Ovary (tissue), 9 donors: ENCODE measurements around the gene HAVCR2. TPM values are rescaled to one million over a fixed set of nuclear protein-coding genes. Genes with fewer than 3 reads are reported as not detected.
"Not testable (repeated sequence)": the region's sequence is repeated elsewhere in the genome, so short reads cannot be mapped to it uniquely, and the experiment has no call there.

ENCODE experiments used
- DNase-seq, 5 donors: peaks; one replicate each; pipeline ENCODE4 v3.0.0-alpha.2; 2019 to 2020
- H3K27ac ChIP-seq, 2 donors: fragments of 200-600 bp; one replicate each; pipeline versions ENCODE4 v1.5.1 to v1.8.0; 2019 to 2022
- H3K27me3 ChIP-seq: fragments of 200-600 bp; one replicate; pipeline ENCODE4 v1.8.0; 2022
- H3K36me3 ChIP-seq: fragments of 200-600 bp; sonication (generic); one replicate; pipeline ENCODE4 v1.5.1; 2019
- H3K4me1 ChIP-seq: one replicate; pipeline ENCODE4 v1.8.1; 2013; ENCODE audit warnings: mild to moderate bottlenecking, moderate library complexity; ENCODE audit not compliant: insufficient read depth
- H3K4me3 ChIP-seq: fragments of 200-600 bp; sonication (generic); one replicate; pipeline ENCODE4 v1.5.1; 2017
- H3K9me3 ChIP-seq, 2 donors: fragments of 200-600 bp in 1 of 2; sonication (generic) in 1 of 2; one replicate each; pipeline versions ENCODE4 v1.5.1 to v1.8.1; 2013 to 2019; ENCODE audit warnings: mild to moderate bottlenecking in 1 of 2, moderate library complexity in 1 of 2
- EP300 ChIP-seq: sonication (generic); formaldehyde crosslinking; IDR thresholded peaks from one replicate; pipeline ENCODE4 v1.6.1; 2017; ENCODE audit warnings: antibody characterized with exemption
- POLR2A ChIP-seq: fragments of 450-650 bp; IDR thresholded peaks from one replicate; pipeline ENCODE4 v1.6.1; 2017; ENCODE audit warnings: antibody characterized with exemption, mild to moderate bottlenecking, moderate library complexity
- WGBS, 3 donors: extraction: QIAGEN DNeasy Blood & Tissue Kit in 1 of 3; methylation state at CpG; one replicate each; pipeline versions ENCODE4 v1.1.5 to v1.1.7; 2013 to 2017; 5-methylcytosine and 5-hydroxymethylcytosine counted together
- intact Hi-C, 4 donors: fragments of 100-400 bp; cut with DNase I; formaldehyde crosslinking; loops; one replicate each; pipeline versions ENCODE4 v1.11.0 to v1.15.1; 2022 to 2023
- polyA plus RNA-seq, 2 donors: library from polyadenylated mRNA; stranded (reverse); fragments of 200-250 nt in 1 of 2; fragments of 350-450 nt in 1 of 2; fragmentation: Illumina TruSeq in 1 of 2; extraction: RNeasy Lipid Tissue Mini Kit (QIAGEN cat#74804) in 1 of 2; gene quantifications; one replicate each; pipeline ENCODE4 v1.2.3, GENCODE V29; 2013 to 2014
- total RNA-seq, 7 donors: library from RNA; depleted of rRNA in 2 of 7; stranded (reverse); fragments of >200 nt in 2 of 7; fragmentation: NEBNext Ultra II Directional in 3 of 7; extraction: Animal tissue kit (Norgen Biotek cat#: 25700) in 3 of 7; gene quantifications; one replicate each; pipeline versions ENCODE4 v1.1.0 to v1.2.4, GENCODE V29; 2016 to 2023
- TF ChIP-seq, protein P1 (sequence below), 3 donors: fragments of 450-650 bp in 2 of 3; fragments of 200-600 bp in 1 of 3; IDR thresholded peaks; one replicate each; pipeline versions ENCODE4 v1.5.1 to v1.8.0; 2016 to 2022; ENCODE audit warnings: antibody characterized with exemption in 3 of 3, mild to moderate bottlenecking in 1 of 3
- donor health status: DM: no; HTN: no; CAD: no; lungs with moderate emphysema.
- donor health status: DM: no; HTN: no; CAD: no.
- donor health status: Bipolar disorder and iron deficiency.
- donor health status: DM: yes; HTN: yes; CAD: no.
- donor health status: DM: no; HTN: no; CAD: no.
- donor health status: DM: yes; HTN: yes; CAD: no.

Gene HAVCR2
- total and polyA plus RNA-seq, 9 donors: 1.3 to 12.0 (median 2.9) TPM

DNA sequence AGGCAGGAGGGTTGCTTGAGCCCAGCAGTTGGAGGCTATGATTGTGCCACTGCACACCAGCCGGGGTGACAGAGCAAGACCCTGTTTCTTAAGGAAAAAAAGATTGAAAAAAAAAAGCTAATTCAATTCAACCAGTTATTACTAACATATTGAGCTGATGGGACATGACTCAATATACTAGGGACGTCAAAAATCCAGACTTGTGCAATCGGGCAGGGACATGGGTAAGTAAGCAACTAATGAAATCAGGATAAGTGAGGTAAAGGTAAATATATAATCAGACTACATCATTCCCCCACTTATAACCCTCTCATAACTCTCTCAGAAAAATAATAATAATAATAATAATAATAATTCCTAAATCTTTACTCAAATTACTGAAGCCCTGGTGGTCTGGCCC, 49.0 kb downstream of the HAVCR2 start:
- no peak for DNase-seq
- no peaks in the 10 kb centered on the region for H3K9me3 ChIP-seq
- no peaks in the 10 kb centered on the region for H3K36me3 ChIP-seq
- H3K4me3 ChIP-seq: no peak overlapping the region
- intact Hi-C loops: no loop called here
- TF ChIP-seq EP300 (no peak), POLR2A (no peak)
- TF ChIP-seq, protein P1, sequence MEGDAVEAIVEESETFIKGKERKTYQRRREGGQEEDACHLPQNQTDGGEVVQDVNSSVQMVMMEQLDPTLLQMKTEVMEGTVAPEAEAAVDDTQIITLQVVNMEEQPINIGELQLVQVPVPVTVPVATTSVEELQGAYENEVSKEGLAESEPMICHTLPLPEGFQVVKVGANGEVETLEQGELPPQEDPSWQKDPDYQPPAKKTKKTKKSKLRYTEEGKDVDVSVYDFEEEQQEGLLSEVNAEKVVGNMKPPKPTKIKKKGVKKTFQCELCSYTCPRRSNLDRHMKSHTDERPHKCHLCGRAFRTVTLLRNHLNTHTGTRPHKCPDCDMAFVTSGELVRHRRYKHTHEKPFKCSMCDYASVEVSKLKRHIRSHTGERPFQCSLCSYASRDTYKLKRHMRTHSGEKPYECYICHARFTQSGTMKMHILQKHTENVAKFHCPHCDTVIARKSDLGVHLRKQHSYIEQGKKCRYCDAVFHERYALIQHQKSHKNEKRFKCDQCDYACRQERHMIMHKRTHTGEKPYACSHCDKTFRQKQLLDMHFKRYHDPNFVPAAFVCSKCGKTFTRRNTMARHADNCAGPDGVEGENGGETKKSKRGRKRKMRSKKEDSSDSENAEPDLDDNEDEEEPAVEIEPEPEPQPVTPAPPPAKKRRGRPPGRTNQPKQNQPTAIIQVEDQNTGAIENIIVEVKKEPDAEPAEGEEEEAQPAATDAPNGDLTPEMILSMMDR (IDR thresholded peaks at IDR 0.05): no peak
- no peak overlapping the region for H3K27ac ChIP-seq
- no peaks in the 10 kb centered on the region for H3K27me3 ChIP-seq
- 90 to 94% (median 92%) methylated on average over 3 of the region's 3 CpGs for WGBS, 3 donors
- no peaks in the 10 kb centered on the region for H3K4me1 ChIP-seq

DNA sequence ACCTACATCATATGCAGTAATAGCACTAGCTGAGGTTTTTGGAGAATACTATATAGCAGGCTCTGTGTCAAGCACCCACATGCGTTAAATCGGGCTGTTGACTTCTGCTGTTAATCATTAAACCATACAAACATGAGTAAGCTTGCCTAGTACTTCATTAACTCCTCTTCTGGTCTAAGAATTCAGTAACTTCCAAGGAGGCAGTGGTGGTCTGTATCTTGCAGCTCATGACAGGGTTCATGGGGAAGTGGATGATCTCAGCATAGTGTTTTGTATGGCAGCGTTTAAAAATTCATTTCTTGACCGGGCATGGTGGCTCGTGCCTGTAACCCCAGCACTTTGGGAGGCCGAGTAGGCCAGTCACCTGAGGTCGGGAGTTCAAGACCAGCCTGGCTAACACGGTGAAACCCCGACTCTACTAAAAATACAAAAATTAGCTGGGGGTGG, 49.7 kb downstream of the HAVCR2 start, which contains the start of gene HAVCR1:
Gene HAVCR1 (minus strand): TSS at position 24 of the 447 bp plus-strand sequence. CDS start 1,173 bp downstream, outside the sequence.
- no peaks in the 10 kb centered on the region for H3K36me3 ChIP-seq
- intact Hi-C loops: no loop called here
- TF ChIP-seq, protein P1 (IDR thresholded peaks at IDR 0.05): no peak
- H3K4me3 ChIP-seq: no peak within 1 kb of the TSS
- no peak within 1 kb of the TSS for H3K27ac ChIP-seq
- H3K27me3 ChIP-seq: no peaks in the 10 kb centered on the region
- no peaks in the 10 kb centered on the region for H3K9me3 ChIP-seq
- no peaks in the 10 kb centered on the region for H3K4me1 ChIP-seq
- no peak for DNase-seq
- WGBS, 3 donors: 84 to 89% (median 89%) methylated on average over 9 of the region's 9 CpGs

DNA sequence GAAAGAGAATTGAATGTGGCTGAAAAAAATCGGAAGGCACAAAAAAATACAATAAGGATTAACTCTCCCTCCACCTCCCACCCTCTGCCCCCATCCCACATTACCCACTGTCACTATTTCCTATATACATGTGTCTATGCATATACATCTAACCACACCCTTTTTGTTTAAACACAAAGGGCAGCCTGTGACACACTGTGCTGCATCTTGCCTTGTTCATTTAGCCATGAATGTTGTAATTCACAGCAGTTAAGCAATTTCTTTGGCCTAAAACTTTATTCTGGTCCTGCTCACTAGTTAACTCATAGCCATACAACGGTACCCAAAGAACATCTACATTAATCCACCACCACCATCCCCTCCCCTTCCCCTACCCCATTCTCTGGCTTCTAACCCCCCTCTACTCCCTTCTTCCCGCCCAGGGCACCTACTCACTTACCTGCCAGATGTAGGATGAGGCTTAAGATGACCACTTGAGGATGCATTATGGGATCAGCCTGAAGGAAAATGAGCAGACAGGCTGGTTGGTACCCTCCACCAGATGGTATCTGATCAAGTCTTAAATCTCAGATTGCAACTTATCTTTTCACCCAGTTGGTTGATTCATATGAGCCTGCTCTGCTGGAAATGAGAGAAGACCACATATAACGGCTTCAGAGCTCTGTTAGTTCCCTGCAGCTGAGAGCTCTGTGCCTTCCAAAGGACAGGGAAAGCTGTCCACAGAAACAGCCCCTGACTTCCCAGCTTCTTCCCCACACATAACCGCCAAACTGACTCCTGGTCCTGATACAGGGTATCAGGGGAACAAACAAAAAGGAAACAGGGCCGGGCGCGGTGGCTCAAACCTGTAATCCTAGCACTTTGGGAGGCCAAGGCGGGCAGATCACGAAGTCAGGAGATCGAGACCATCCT, 51.1 kb downstream of the HAVCR2 start:
- H3K36me3 ChIP-seq: no peaks in the 10 kb centered on the region
- H3K4me1 ChIP-seq: no peaks in the 10 kb centered on the region
- H3K27me3 ChIP-seq: no peaks in the 10 kb centered on the region
- no peak overlapping the region for H3K27ac ChIP-seq
- 89 to 93% (median 90%) methylated on average over 11 of the region's 11 CpGs for WGBS, 3 donors
- TF ChIP-seq EP300 (no peak), POLR2A (no peak)
- H3K9me3 ChIP-seq: no peaks in the 10 kb centered on the region
- no peak for DNase-seq
- intact Hi-C loops: no loop called here
- H3K4me3 ChIP-seq: no peak overlapping the region

DNA sequence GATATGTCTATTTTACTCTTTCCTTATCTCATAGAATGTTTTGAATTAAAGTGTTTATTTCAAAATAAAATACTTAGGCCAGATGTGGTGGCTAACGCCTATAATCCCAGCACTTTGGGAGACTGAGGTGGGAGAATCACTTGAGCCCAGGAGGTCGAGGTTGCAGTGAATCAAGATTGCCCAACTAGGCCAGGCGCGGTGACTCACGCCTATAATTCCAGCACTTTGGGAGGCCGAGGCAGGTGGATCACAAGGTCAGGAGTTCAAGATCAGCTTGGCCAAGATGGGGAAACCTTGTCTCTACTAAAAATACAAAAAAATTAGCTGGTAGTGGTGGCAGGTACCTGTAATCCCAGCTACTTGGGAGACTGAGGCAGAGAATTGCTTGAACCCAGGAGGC, 52.0 kb downstream of the HAVCR2 start:
- H3K4me1 ChIP-seq, H3K9me3 ChIP-seq, DNase-seq, H3K36me3 ChIP-seq, H3K4me3 ChIP-seq, H3K27ac ChIP-seq, H3K27me3 ChIP-seq, intact Hi-C loops: not testable (repeated sequence)
- WGBS, 3 donors: 68 to 76% (median 74%) methylated on average over 6 of the region's 6 CpGs

DNA sequence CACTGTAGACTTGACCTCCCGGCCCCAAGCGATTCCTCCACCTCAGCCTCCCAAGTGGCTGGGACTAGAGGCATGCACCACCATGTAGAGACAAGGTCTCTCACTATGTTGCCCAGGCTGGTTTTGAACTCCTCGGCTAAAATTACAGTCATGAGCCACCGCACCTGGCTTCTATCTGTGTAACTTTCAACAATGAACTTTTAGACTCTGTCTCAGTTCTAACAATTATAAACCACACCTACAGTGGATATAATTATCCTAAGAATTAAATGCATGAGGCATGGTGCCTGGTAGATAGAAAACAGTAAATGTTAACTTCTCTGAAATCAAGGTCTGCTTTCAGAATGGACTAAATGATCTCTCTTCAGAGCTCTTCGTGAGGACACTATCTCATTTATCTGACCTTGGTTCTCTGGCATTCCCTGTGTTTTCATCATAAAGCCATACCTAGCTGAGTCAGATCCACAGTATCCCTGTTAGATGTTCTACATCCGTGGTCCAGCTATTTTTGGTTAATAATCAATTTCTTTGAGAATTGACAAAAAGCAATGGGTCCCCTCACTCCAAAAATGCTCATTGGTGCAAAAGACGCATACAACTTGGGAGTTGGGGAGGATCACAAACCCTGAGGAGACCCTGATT, 57.1 kb downstream of the HAVCR2 start:
- Histone ChIP-seq H3K27me3 (no peaks in the 10 kb centered on the region), H3K4me3 (no peak overlapping the region), H3K36me3 (no peaks in the 10 kb centered on the region), H3K27ac (no peak overlapping the region), H3K9me3 (no peaks in the 10 kb centered on the region), H3K4me1 (no peaks in the 10 kb centered on the region)
- intact Hi-C loops: no loop called here
- TF ChIP-seq POLR2A (no peak), EP300 (no peak)
- TF ChIP-seq, protein P1 (IDR thresholded peaks at IDR 0.05): no peak
- no peak for DNase-seq
- WGBS, 3 donors: 71 to 82% (median 81%) methylated on average over 7 of the region's 7 CpGs
